Stimulated activated CD4-positive, alpha-beta T cell treated with anti-CD3 and anti-CD28 coated beads, TNF-alpha, amount 100 ng/mL, for 48 hours (primary cell): Measurements from ENCODE around the gene SDHA.
"Not testable (repeated sequence)": the region's sequence is repeated elsewhere in the genome, so short reads cannot be mapped to it uniquely, and the experiment has no call there.

ENCODE experiments used
- DNase-seq, 3 donors: peaks; one replicate each; pipeline ENCODE4 v3.0.0-alpha.2; 2020; ENCODE audit warnings: low read depth in 3 of 3

The SDHA gene

GRCh38 chr5:298737-299125, 80.6 kb downstream of the SDHA start:
- no peak for DNase-seq

- DNase-seq: not testable (repeated sequence)
These were observed 81.8 kb downstream of the SDHA start for GRCh38 chr5:299921-300320.

GRCh38 chr5:300691-301435, 82.7 kb downstream of the SDHA start:
- not testable (repeated sequence) for DNase-seq

- not testable (repeated sequence) for DNase-seq
These were observed 84.3 kb downstream of the SDHA start for GRCh38 chr5:302416-302815.

GRCh38 chr5:302966-303365, 84.8 kb downstream of the SDHA start:
- no peak for DNase-seq

- DNase-seq: not testable (repeated sequence)
These were observed 85.6 kb downstream of the SDHA start for GRCh38 chr5:303741-304140.

GRCh38 chr5:305050-305449, 86.9 kb downstream of the SDHA start:
- no peak for DNase-seq

GRCh38 chr5:305459-305858, 87.3 kb downstream of the SDHA start:
- DNase-seq: no peak

- no peak for DNase-seq
These were observed 88.1 kb downstream of the SDHA start for GRCh38 chr5:306011-306805.
